ENCODE data around the gene LY6G5B. TPM values are rescaled to one million over a fixed set of nuclear protein-coding genes. Genes with fewer than 3 reads are reported as not detected.

LY6G5B gene
- total RNA-seq, 2 donors from 2014 or later = 0.67 to 1.8 TPM

DNA sequence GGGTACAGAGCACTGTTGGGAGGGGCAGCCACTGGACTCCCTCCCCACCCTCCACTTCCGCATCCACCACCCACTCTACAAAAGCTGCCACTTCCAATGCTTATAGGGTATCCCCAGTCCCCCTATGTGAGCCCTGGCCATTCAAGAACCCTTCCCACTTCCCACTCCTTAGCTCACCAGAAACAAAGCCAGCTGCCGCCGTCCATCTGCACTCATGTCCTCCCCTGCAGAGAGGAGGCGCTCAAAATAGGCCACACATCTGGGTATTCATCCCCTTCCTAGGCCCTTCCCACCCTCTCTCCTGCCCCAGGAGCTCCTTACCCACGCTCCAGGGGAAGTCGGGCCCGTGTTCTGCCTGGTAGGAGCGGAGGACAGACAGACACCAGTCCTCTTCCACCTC, 17.5 kb downstream of the LY6G5B start:
- peaks cover 62% of the 10 kb centered on the region for H3K36me3 ChIP-seq
- H3K9me3 ChIP-seq = no peaks in the 10 kb centered on the region
- DNase-seq (ENCODE audit: low spot score) = no peak
- H3K27ac ChIP-seq = no peak overlapping the region
- no peaks in the 10 kb centered on the region for H3K27me3 ChIP-seq
- no peaks in the 10 kb centered on the region for H3K4me1 ChIP-seq
- no peak overlapping the region for H3K4me3 ChIP-seq
- TF ChIP-seq, protein P1, sequence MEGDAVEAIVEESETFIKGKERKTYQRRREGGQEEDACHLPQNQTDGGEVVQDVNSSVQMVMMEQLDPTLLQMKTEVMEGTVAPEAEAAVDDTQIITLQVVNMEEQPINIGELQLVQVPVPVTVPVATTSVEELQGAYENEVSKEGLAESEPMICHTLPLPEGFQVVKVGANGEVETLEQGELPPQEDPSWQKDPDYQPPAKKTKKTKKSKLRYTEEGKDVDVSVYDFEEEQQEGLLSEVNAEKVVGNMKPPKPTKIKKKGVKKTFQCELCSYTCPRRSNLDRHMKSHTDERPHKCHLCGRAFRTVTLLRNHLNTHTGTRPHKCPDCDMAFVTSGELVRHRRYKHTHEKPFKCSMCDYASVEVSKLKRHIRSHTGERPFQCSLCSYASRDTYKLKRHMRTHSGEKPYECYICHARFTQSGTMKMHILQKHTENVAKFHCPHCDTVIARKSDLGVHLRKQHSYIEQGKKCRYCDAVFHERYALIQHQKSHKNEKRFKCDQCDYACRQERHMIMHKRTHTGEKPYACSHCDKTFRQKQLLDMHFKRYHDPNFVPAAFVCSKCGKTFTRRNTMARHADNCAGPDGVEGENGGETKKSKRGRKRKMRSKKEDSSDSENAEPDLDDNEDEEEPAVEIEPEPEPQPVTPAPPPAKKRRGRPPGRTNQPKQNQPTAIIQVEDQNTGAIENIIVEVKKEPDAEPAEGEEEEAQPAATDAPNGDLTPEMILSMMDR (IDR thresholded peaks at IDR 0.05) = no peak

DNA sequence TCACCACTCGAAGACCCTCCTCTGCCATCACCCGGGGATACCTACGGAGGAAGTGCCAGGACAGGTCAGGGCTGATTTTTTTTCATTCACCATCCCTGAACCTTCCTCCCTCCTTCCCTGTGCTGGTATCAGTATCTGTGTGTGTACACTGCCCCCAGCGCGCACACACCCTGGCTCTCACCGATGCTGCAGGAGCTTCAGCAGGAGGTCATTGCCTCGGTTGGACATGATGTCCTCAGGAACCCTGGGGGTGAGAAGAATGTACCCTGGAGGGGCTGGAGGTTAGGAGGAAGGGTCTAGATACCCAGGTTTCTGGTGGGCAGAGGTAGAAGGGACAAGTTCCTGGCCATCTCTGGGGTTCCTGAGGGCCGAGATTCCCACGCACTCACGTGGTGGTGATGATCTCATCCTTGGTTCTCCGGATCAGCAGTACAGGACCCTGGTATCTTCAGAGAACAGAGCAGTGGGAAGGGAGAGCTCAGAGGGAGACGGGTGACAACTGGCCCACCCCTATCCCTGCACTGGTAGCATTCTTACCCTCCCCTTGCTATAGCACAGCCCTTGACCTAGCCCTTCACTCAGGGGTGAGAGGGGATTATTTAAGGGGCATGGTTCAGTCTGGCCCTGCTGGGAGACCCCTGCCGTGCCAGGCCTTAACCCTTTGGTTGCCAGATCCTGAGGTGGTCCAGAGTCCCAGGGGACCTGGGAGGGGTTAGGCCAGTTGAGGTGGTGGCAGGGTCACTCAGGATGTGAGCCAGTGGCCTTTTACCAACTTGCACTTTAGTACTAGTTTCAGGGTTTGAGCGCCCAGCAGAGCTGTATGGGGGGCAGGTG, 18.3 kb downstream of the LY6G5B start:
- H3K36me3 ChIP-seq = peaks cover 69% of the 10 kb centered on the region
- no peak overlapping the region for H3K27ac ChIP-seq
- no peak overlapping the region for H3K4me3 ChIP-seq
- no peaks in the 10 kb centered on the region for H3K27me3 ChIP-seq
- no peaks in the 10 kb centered on the region for H3K4me1 ChIP-seq
- TF ChIP-seq, protein P1 (IDR thresholded peaks at IDR 0.05) = no peak
- no peaks in the 10 kb centered on the region for H3K9me3 ChIP-seq
- DNase-seq (ENCODE audit: low spot score) = no peak

DNA sequence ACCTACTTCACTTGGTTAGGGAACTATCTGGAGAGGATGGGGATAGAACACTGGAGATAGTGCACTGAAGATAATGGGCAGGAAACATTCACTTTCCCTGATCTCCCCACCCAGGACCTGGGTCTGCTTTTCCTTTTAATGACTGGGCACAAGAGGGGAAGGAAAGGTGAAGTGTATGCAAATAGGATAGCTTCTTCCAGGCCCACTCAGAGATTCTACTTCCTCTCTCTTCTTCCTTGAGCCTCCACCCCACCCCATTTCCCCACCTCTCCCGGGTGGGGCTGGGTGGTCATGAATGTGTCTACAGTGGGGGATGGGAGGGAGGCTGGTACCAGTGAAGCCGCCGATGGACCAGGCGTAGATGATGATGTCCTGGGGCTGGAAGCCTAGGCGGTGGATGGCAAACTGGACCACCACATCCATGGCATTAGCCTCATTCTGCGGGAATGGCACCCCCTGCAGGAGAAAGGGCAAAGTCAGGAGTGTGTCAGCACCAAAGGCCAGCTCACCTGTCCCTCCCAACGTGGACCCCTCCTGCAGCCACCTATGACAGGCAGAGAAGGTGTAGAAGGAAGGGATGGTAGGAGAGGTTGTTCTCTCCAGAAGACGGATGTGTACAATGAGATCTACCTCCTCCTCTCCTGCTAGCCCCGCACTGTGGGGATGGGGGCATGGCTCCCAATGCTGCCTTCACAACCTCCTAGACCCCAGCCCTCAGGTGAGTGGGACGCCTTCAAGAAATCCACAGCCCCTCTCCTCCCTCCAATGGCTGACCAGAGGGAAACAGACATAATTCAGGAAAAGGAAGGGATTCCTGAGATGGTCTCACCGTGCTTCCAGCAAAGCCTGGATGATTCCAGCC, 19.7 kb downstream of the LY6G5B start:
- Histone ChIP-seq H3K36me3 (peaks cover 76% of the 10 kb centered on the region), H3K4me3 (no peak overlapping the region), H3K9me3 (no peaks in the 10 kb centered on the region), H3K4me1 (no peaks in the 10 kb centered on the region), H3K27ac (no peak overlapping the region), H3K27me3 (no peaks in the 10 kb centered on the region)
- TF ChIP-seq, protein P1 (IDR thresholded peaks at IDR 0.05) = peak in 1 of 2 donors; percentile 24
- no peak for DNase-seq (ENCODE audit: low spot score)

DNA sequence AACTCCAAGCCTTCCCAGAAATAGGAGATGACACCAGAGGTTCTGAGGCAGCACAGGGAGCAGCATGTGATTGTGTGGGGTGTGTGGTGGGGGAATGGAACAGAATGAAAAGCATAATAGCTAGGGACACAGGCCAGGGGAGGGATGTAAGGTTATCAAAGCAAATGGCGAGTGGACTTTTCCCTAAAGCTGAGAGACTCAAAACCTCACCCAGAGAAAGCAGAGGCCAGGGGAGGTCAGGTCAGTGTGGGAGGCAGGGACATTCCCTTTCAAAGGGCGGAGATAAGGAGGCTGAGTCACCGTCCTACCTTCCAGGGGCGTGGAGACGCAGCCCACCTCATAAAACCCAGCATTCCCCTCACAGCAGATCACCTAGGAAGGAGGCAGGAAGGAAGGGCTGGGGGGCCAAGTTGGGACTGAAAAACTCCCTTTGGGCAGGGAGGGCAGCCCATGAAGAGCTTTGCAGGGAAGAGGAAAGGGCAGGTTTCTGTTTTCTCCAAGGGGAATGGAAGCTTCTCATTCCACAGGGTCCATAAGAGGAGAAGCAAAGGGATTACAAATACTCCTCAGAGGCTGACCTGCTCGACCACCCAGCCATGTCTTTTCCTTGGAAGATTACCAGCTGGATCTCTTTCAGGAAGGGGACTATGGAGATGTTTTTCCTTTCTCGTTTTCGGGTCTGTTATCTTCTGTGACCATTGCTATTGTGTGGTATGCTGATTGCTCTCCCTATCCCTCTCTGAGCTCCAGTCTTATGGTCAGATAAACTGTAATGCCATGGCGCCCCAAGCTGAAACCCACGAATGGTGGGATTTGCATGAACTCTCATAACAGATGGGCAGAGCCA, 20.7 kb downstream of the LY6G5B start:
- H3K36me3 ChIP-seq = peaks cover 86% of the 10 kb centered on the region
- H3K9me3 ChIP-seq = no peaks in the 10 kb centered on the region
- TF ChIP-seq, protein P1 (IDR thresholded peaks at IDR 0.05) = no peak
- no peak overlapping the region for H3K27ac ChIP-seq
- DNase-seq (ENCODE audit: low spot score) = no peak
- H3K4me3 ChIP-seq = no peak overlapping the region
- no peaks in the 10 kb centered on the region for H3K4me1 ChIP-seq
- H3K27me3 ChIP-seq = no peaks in the 10 kb centered on the region

DNA sequence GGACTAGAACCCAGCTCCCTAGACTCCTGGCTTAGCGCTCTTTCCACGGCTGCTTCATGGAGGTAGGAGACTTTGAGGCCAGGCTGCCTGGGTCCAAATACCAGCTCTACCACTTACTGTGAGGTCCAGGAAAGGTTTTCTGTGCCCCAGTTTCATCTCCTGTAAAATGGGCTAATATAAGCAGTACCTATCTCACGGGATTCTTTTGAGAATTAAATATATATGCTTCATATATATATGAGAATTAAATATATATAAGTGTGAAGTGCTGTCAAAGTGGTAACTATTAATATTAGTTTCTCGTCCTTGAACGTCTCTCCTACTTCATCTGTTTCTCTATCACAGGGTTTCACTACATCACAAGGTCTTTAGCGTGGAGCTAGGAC, 21.3 kb downstream of the LY6G5B start:
- Histone ChIP-seq H3K27me3 (no peaks in the 10 kb centered on the region), H3K9me3 (no peaks in the 10 kb centered on the region), H3K4me3 (no peak overlapping the region), H3K36me3 (peaks cover 91% of the 10 kb centered on the region), H3K4me1 (no peaks in the 10 kb centered on the region), H3K27ac (no peak overlapping the region)
- TF ChIP-seq, protein P1 (IDR thresholded peaks at IDR 0.05) = no peak
- DNase-seq (ENCODE audit: low spot score) = no peak

All from right atrium auricular region (tissue), 2 donors.